Measurements from ENCODE around the gene SIRPA. TPM values are rescaled to one million over a fixed set of nuclear protein-coding genes. Genes with fewer than 3 reads are reported as not detected.
A peak's percentile ranks its signal among the peaks of the same experiment; 100 is the strongest.

The SIRPA gene
- total and polyA plus RNA-seq, 10 of the 15 experiments (the other 5 are each of a cell fraction or from before 2014, with no cell fraction given), result 1.7 to 13.2 (median 5.0) TPM

DNA sequence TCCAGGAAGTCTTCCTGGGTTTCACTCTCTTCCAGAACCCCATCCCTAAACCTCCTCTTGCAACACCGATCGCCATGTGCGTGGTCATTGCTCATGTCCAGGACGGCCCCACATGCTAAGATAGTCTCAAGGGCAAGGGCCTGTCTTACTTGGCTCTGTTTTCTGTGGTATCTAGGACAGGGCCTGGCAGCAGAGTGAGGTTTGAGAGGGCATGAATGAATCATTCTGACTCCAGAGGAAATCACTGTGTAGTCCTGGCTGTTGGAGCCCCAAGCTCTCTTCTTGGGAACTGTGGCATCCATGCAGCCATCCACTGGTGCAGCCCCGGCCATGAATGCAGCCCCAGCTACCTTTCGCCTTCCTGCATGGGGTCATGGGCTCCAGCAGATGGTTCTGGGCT lies 12.4 kb downstream of the SIRPA start (continued):
- TF ChIP-seq, protein P1, sequence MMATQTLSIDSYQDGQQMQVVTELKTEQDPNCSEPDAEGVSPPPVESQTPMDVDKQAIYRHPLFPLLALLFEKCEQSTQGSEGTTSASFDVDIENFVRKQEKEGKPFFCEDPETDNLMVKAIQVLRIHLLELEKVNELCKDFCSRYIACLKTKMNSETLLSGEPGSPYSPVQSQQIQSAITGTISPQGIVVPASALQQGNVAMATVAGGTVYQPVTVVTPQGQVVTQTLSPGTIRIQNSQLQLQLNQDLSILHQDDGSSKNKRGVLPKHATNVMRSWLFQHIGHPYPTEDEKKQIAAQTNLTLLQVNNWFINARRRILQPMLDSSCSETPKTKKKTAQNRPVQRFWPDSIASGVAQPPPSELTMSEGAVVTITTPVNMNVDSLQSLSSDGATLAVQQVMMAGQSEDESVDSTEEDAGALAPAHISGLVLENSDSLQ (IDR thresholded peaks at IDR 0.05), result no peak
- TF ChIP-seq HDAC6 (IDR thresholded peaks at IDR 0.05; ENCODE audit: unreplicated experiment) (no peak), ZSCAN29 (IDR thresholded peaks at IDR 0.05) (no peak), NR2C1 (IDR thresholded peaks at IDR 0.05) (no peak), CHD1 (IDR thresholded peaks at IDR 0.05; ENCODE audit: low read depth, low read length) (no peak), TARDBP (IDR thresholded peaks at IDR 0.05; ENCODE audit: borderline replicate concordance) (no peak), BRCA1 (IDR thresholded peaks at IDR 0.05; ENCODE audit: low read depth, low read length) (no peak), ZNF384 (IDR thresholded peaks at IDR 0.05; ENCODE audit: borderline replicate concordance, low read depth, low read length) (no peak), KDM1A (IDR thresholded peaks at IDR 0.05; ENCODE audit: borderline replicate concordance) (no peak), BHLHE40 (IDR thresholded peaks at IDR 0.05; ENCODE audit: borderline replicate concordance in 1 of 2, low read depth in 2 of 2, low read length in 1 of 2) (no peak)

DNA sequence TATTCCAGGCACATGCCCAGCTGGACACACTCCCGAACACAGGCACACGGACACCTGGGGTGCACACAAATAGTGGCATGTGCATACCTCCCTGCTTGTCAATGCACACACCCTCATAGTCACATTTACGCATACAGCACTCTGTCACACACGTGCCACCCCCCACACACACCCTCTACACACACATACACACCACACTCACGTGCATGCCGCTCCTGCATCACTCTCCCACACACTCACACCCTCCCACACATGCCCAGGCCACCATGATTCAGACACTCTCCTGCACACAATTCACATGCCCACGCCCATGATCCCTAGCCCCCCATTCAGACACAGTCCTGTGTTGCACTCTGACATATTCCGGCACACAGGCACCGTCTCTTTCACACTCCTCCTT lies 13.0 kb downstream of the SIRPA start:
- no peaks in the 10 kb centered on the region for H3K79me2 ChIP-seq (ENCODE audit: control insufficient read depth, insufficient read depth, low read length)
- ATAC-seq, result no peak

More for the DNA sequence above, 13.0 kb downstream of the SIRPA start:
- no TSS peak for BruUV-seq (replicated peaks)
- H3K4me1 ChIP-seq (ENCODE audit: control insufficient read depth, insufficient read depth, low read length), result peaks cover 20% of the 10 kb centered on the region
- no peak overlapping the region for H3K27ac ChIP-seq (ENCODE audit: control insufficient read depth, insufficient read depth)
- no peaks in the 10 kb centered on the region for H4K20me1 ChIP-seq (ENCODE audit: control insufficient read depth, insufficient read depth)
- no peaks in the 10 kb centered on the region for H3K9me3 ChIP-seq (replicated peaks; ENCODE audit: control insufficient read depth, insufficient read depth, low read length)
- SMC1A ChIA-PET (ENCODE audit: uncharacterized antibody, unreplicated experiment), result no interaction called here
- H2AFZ ChIP-seq (ENCODE audit: control insufficient read depth, low read depth, low read length), result no peak overlapping the region
- in situ Hi-C loops (cut with MboI), result no loop called here
- DNase-seq (ENCODE audit: low read depth, low spot score), result no peak
- intact Hi-C loops (cut with micrococcal nuclease; ENCODE audit: unreplicated experiment), result loop anchor here (10.0 kb wide), 1 partner anchor 197 kb away; the partner anchor contains the start of gene STK35
- CTCF ChIA-PET, result no interaction called here
- no peak for TF ChIP-seq REST (IDR thresholded peaks at IDR 0.05; ENCODE audit: low read depth, low read length)
- TF ChIP-seq BHLHE40 (IDR thresholded peaks at IDR 0.05; ENCODE audit: borderline replicate concordance in 1 of 2, low read depth in 2 of 2, low read length in 1 of 2), result peak; percentile 39 to 81; a peak in 3 of 4 replicates
- H3K4me3 ChIP-seq, result no peak overlapping the region
- H3K36me3 ChIP-seq (ENCODE audit: control insufficient read depth in 2 of 2, insufficient read depth in 2 of 2, low read length in 1 of 2), result no peaks in the 10 kb centered on the region; a peak in 1 of 4 replicates
- H3K4me2 ChIP-seq (ENCODE audit: control insufficient read depth, insufficient read depth), result no peak overlapping the region
- WGBS (ENCODE audit: insufficient coverage, insufficient replicate concordance, low lambda C conversion rate, missing lambda C conversion rate), result 38% methylated on average over 9 of the region's 9 CpGs
- no peak overlapping the region for H3K9ac ChIP-seq (ENCODE audit: control insufficient read depth, insufficient read depth, low read length)
- POLR2A ChIA-PET, result no interaction called here
- no peak for FAIRE-seq
- RAD21 ChIA-PET (ENCODE audit: unreplicated experiment), result no interaction called here
- no peaks in the 10 kb centered on the region for H3K27me3 ChIP-seq (replicated peaks in 1 of 2; ENCODE audit: control insufficient read depth in 2 of 2, insufficient read depth in 2 of 2, low read length in 1 of 2)

Data from GM12878 (cell line).